NCI-H128 (cell line): Measurements from ENCODE around the gene ARHGEF25.
"Not testable (repeated sequence)": the region's sequence is repeated elsewhere in the genome, so short reads cannot be mapped to it uniquely, and the experiment has no call there.

Source experiments
- DNase-seq: peaks from one replicate; lab custom pipeline; 2025; ENCODE audit not compliant: unreplicated experiment; lab: John Stamatoyannopoulos, UW

Gene ARHGEF25

GRCh38 chr12:57609101-57609780 is 2.0 kb upstream of the ARHGEF25 start:
- no peak for DNase-seq

GRCh38 chr12:57609781-57610553 is 1.3 kb upstream of the ARHGEF25 start:
- DNase-seq, result no peak

GRCh38 chr12:57610554-57611107 is 604 bp upstream of the ARHGEF25 start:
- no peak for DNase-seq

- DNase-seq, result no peak
Observed at GRCh38 chr12:57611827-57612710, 834 bp downstream of the ARHGEF25 start.

GRCh38 chr12:57612711-57613426 is 1.6 kb downstream of the ARHGEF25 start:
- DNase-seq, result no peak

GRCh38 chr12:57613427-57614109 is 2.3 kb downstream of the ARHGEF25 start:
- DNase-seq, result no peak

GRCh38 chr12:57614178-57614947 is 3.1 kb downstream of the ARHGEF25 start:
- no peak for DNase-seq

- no peak for DNase-seq
Observed at GRCh38 chr12:57614948-57615500, 3.8 kb downstream of the ARHGEF25 start.

- no peak for DNase-seq
Observed at GRCh38 chr12:57615637-57616036, 4.4 kb downstream of the ARHGEF25 start.

GRCh38 chr12:57616383-57617101 is 5.3 kb downstream of the ARHGEF25 start:
- DNase-seq, result no peak

GRCh38 chr12:57617942-57618341 is 6.7 kb downstream of the ARHGEF25 start:
- DNase-seq, result no peak

GRCh38 chr12:57618431-57618830 is 7.2 kb downstream of the ARHGEF25 start:
- DNase-seq, result not testable (repeated sequence)

GRCh38 chr12:57618966-57619433 is 7.8 kb downstream of the ARHGEF25 start:
- no peak for DNase-seq

- no peak for DNase-seq
Observed at GRCh38 chr12:57619434-57620244, 8.4 kb downstream of the ARHGEF25 start.

GRCh38 chr12:57620245-57620935 is 9.2 kb downstream of the ARHGEF25 start:
- no peak for DNase-seq

- DNase-seq, result no peak
Observed at GRCh38 chr12:57620936-57621496, 9.8 kb downstream of the ARHGEF25 start.
